GM21786 (cell line): ENCODE measurements around the gene PTPRG.
"Not testable (repeated sequence)": the region's sequence is repeated elsewhere in the genome, so short reads cannot be mapped to it uniquely, and the experiment has no call there.

Experiments
- ATAC-seq: cut with Tn5 transposase; IDR thresholded peaks from one replicate; pipeline ENCODE4 v1.9.1; 2021; ENCODE audit not compliant: unreplicated experiment

PTPRG gene

GRCh38 chr3:61813636-61814035 lies 252.3 kb downstream of the PTPRG start:
- no peak for ATAC-seq

GRCh38 chr3:61814674-61815073 lies 253.3 kb downstream of the PTPRG start:
- no peak for ATAC-seq

GRCh38 chr3:61816304-61816703 lies 254.9 kb downstream of the PTPRG start:
- ATAC-seq, result not testable (repeated sequence)

- ATAC-seq, result no peak
Measured at GRCh38 chr3:61819861-61820260, 258.5 kb downstream of the PTPRG start.

- ATAC-seq, result no peak
Measured at GRCh38 chr3:61820306-61820992, 259.1 kb downstream of the PTPRG start.

- ATAC-seq, result no peak
Measured at GRCh38 chr3:61821823-61822251, 260.5 kb downstream of the PTPRG start.

GRCh38 chr3:61822588-61822987 lies 261.2 kb downstream of the PTPRG start:
- no peak for ATAC-seq

- ATAC-seq, result no peak
Measured at GRCh38 chr3:61824553-61825135, 263.3 kb downstream of the PTPRG start.

- ATAC-seq, result no peak
Measured at GRCh38 chr3:61826161-61826560, 264.8 kb downstream of the PTPRG start.

GRCh38 chr3:61828184-61828874 lies 267.0 kb downstream of the PTPRG start:
- no peak for ATAC-seq

GRCh38 chr3:61828880-61829721 lies 267.7 kb downstream of the PTPRG start:
- no peak for ATAC-seq

GRCh38 chr3:61829722-61830350 lies 268.5 kb downstream of the PTPRG start:
- no peak for ATAC-seq

- ATAC-seq, result no peak
Measured at GRCh38 chr3:61831973-61832372, 270.6 kb downstream of the PTPRG start.

- ATAC-seq, result no peak
Measured at GRCh38 chr3:61832375-61833229, 271.2 kb downstream of the PTPRG start.

- no peak for ATAC-seq
Measured at GRCh38 chr3:61839256-61839655, 277.9 kb downstream of the PTPRG start.

- ATAC-seq, result no peak
Measured at GRCh38 chr3:61841111-61841845, 279.9 kb downstream of the PTPRG start.

- ATAC-seq, result no peak
Measured at GRCh38 chr3:61841988-61842387, 280.6 kb downstream of the PTPRG start.

GRCh38 chr3:61844346-61844745 lies 283.0 kb downstream of the PTPRG start:
- no peak for ATAC-seq

- no peak for ATAC-seq
Measured at GRCh38 chr3:61846488-61846887, 285.1 kb downstream of the PTPRG start.
